Sciatic nerve (tissue), 2 donors: Measurements from ENCODE around the gene OTOP3. TPM values are rescaled to one million over a fixed set of nuclear protein-coding genes. Genes with fewer than 3 reads are reported as not detected.
"Not testable (repeated sequence)": the region's sequence is repeated elsewhere in the genome, so short reads cannot be mapped to it uniquely, and the experiment has no call there.

Experiments used
- ATAC-seq: fragments of 200-7000 bp; cut with Tn5 transposase; one replicate; pipeline ENCODE4 v1.9.1; 2020; ENCODE audit warnings: mild to moderate bottlenecking, moderate library complexity
- DNase-seq: peaks from one replicate; pipeline ENCODE4 v3.0.0-alpha.2; 2020; ENCODE audit warnings: low spot score
- intact Hi-C: fragments of 100-400 bp; cut with DNase I; formaldehyde crosslinking; loops from one replicate; pipeline ENCODE4 v1.14.2; 2022
- total RNA-seq: library from RNA; stranded (reverse); fragmentation: NEBNext Ultra II Directional; extraction: Animal tissue kit (Norgen Biotek cat#: 25700); gene quantifications from one replicate; pipeline ENCODE4 v1.2.1, GENCODE V29; 2021
- donor health status: DM: no; HTN: no; CAD: no.
- donor health status: DM: no; HTN: no; CAD: no.

The OTOP3 gene
- total RNA-seq, 1 donor from 2014 or later: not detected

DNA sequence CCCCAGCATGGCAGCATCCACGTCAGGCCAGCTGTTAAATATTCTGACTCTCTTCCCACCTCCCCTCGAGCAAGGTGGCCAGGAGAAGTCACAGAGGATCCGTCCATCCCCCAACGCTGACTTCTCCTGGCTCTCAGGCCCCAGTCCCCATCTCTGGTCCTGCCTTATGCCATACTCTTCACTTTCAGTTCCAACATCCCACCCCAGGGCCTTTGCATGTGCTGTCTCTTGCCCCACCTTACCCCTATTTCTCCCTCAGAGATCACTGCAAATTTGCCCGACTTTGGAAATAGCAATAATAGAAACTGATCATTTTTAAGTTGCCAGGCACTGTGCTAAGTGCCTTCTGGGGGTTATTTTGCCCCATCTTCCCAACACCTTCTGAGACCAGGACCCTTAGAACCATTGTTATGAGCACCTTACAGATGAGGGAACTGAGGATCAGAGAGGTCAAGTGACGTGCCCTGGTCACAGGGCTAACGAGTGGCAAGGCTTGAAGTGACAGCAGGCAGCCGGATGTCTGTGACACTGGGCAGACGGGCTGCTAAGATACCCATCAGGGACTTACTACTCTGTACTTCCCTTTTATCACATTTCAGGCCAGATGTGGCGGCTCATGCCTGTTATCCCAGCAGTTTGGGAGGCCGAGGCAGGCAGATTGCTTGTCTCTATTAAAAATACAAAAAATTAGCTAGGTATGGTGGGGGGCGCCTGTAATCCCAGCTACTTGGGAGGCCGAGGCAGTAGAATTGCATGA, 19.1 kb downstream of the OTOP3 start:
- ATAC-seq (no peak), DNase-seq (no peak)
- intact Hi-C loops: no loop called here

DNA sequence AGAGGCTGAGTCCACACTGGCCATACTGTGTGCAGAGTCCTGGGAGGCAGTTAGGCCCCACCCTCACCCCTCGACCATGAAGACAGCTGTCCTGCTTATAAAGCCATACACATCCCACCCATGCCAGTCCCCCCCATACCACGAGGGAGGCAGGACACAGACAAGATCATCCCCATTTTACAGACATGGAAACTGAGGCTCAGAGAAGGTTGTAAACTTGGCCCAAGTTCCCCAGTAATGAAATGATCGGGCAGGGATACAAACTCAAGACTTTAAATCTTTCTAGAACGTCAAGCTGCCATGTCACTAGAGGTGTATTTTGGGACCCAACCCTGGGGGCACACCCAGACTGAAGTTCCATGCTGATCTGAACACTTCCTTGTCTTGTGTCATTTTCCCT, 20.4 kb downstream of the OTOP3 start:
- no peak for ATAC-seq
- intact Hi-C loops: no loop called here
- DNase-seq: no peak

DNA sequence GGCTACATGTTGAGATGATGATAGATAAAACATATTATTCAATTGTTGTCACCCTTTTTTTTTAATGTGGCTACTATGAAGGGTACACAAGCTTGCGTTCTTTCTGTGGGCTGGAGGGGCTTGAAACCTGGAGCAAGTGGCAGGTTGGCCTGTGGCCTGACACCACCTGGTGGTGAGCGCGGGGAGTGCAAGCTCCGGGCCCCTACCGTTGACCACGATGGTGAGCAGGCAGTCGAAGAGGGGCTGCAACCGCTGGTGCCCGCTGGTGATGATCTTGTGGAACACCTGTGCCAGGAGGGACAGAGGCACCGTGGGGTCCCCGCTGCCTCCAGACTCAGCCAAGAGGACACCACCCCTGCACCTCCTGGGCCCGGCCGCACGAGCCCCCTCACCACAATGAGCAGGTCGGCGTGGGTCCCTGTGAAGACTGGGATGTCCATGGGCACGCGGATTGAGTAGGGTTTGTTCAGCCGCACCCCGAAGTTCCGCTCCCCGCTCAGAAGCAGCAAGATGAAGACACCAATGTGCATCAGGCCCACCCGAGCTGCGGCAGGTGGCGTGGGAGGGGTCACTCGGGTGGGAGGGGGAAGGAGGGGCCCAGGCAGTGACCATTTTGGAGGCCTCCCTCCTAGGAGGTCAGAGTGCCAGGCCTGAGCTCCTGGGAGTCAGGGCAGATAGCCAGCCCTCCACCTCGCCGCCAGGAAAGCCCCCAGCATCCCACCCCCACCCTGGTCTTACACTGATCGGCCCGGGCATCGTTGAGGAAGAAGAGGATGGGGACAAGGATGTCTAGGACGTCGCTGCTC, 22.4 kb downstream of the OTOP3 start:
- peak; percentile 42 for ATAC-seq
- intact Hi-C loops: no loop called here
- DNase-seq: peak; percentile 89

DNA sequence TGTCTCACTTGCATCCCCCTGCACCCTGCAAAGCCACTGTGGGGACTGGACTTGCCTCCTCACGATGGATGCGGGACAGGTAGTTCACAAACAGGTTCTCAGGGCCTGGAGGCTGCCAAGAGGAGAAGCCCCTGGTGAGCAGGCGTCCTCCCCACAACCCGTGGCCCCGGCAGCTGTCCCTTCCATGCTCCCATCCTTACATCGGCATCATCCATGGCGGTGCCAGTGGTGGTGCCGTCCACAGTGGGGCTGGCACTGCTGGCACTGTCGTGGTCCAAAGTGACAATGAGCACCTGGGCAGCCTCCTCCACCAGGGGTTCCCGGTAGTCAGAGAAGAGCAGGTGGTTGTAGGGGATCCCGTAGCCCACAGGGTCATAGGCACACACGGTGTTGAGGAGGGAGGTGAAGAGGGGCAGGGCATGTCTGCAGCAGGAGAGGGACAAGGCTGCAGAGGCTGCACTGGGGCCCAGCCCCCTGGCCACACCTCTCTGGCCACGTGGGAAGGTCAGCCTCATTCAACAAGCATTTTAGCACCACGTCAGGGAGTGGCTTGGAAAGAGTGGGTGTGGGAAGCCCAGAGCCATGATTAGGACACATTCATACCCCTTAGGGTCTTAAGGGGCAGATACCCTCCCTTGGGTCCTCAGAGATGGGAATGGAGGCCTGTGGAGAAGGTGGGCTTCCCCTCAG, 24.3 kb downstream of the OTOP3 start:
- intact Hi-C loops: loop anchor here (10.0 kb wide), 1 partner anchor 55 kb away; the partner anchor contains the start of gene MRPL58
- no peak for DNase-seq
- no peak for ATAC-seq

DNA sequence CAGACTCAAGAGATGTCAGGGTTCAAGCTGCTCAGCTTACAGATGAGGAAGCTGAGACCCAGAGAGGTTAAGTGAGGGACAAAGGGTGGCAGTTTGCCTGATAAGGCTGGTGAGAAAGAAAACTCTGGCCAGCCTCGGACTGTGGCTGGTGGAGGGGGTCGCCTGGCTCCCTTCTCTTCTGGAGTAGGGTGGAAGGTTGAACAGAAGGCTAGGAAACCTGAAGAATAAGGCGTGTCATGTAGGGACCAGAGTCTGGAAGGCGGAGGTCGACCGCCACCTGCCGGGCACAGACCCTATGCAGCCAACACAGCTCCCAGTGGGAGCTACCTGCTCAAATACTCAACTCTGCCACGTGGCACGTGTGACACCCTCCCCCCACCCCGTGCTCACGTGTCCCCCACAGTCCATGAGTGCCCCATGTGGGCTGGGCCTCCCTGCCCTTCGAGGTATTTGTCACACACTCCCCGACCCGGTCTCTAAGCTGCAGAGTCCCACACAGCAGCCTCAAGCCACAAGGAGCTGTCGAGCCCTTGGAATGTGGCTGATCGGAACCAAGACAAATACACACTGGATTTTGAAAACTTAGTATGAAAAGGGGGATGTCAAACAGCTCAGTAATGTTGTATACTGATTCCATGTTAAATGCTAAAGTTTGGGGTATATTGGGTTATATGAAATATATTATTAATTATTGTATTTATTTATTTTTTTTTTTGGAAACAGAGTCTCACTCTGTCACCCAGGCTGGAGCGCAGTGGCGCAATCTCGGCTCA, 25.1 kb downstream of the OTOP3 start:
- no peak for ATAC-seq

DNA sequence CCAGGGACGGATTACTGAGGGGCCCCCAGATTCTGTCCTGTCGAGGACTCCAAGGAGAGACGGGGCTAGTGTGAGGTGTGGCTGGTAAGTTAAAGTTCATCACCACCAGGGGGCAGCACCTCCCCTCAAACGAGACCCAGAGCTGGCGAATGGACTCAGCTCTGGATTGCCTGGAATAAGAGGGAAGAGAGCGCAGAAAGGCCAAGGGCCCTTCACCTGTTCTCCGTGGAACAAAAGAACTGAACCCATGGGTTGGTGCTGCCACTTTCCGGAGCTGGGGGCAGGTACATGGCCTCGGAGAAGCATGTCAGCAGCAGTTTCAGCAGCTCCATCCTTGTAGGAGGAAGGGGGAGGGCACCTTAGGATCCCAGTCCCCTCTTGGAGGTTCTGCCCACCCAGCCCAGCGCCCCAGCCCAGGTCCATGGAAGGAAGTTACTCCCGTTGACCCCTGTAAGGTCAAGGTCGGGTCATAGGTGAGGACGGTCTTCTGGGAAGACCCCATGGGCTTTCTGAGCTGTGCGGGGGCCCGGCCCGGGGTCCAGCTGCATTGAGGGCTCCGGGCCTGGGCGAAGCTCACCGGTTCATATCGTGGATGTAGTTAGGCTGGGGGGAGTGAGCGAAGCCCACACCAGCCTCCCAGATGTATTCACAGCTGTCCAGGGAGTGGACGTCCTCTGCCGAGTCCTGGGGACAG, 26.1 kb downstream of the OTOP3 start:
- peak; percentile 89 for ATAC-seq
- intact Hi-C loops: loop anchor here (10.0 kb wide), 1 partner anchor 53 kb away; the partner anchor contains the start of gene MRPL58

More for the DNA sequence above, 25.1 kb downstream of the OTOP3 start:
- intact Hi-C loops: loop anchor here (10.0 kb wide), 1 partner anchor 54 kb away; the partner anchor contains the start of gene MRPL58
- DNase-seq: no peak

DNA sequence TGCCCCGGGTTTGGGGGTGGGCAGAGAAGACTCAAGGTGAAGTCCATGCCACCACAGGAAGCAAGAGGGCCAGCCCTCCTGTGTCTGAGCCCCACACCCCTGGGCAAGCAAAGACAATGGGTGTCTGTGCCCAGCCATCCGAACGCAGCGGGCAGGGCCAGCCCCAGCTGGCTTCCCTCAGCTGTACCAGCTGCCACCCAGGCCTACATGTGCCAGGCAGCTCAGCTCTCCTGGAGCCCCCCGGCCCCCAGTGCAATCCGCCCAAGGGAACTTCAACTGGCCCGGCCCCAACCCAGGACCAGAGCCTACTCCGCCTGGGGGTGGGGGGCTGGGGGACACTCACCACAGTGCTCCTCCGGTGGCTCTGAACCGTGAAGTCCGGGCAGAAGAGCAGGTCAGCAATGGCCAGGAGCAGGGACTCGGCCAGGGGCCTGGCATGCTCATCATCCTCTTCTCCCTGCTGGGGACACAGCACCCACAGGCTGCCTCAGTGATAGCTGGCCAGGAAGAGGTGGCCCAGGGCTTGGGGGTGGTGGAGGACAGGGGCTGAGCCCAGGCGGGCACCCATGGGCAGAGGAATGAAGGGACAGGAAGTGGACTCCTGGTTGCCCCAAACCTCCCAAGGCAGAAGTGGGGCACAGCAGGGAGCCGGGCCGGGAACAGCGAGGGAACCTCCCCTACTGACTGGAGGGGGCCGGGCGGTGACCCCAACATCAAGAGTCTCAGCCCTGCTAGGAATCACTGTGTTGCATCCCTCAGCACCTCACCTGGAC, 27.1 kb downstream of the OTOP3 start:
- DNase-seq: no peak
- ATAC-seq: no peak
- intact Hi-C loops: loop anchor here (10.0 kb wide), 1 partner anchor 52 kb away; the partner anchor contains the start of gene MRPL58

More for the DNA sequence above, 26.1 kb downstream of the OTOP3 start:
- peak; percentile 95 for DNase-seq

DNA sequence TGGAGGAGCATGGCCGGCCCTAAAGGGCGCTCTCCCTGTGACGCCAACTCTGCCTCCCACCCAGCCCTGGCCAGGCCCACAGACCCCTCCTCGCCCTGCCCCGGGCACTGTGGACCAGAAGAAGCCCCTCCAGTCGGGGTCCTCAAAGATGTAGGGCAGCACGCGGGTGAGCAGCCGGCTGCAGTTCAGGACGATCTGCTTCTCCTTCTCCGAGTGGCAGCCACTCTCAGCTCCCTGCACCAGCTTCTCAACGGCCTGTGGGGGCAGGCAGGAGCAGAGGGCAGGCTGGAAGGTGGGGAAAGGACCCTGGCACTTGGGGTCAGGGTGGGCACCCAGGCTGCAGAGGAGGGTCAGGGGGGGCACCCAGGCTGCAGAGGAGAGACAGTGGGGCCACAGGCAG, 28.0 kb downstream of the OTOP3 start:
- intact Hi-C loops: loop anchor here (10.0 kb wide), 1 partner anchor 51 kb away; the partner anchor contains the start of gene MRPL58
- no peak for DNase-seq
- no peak for ATAC-seq

DNA sequence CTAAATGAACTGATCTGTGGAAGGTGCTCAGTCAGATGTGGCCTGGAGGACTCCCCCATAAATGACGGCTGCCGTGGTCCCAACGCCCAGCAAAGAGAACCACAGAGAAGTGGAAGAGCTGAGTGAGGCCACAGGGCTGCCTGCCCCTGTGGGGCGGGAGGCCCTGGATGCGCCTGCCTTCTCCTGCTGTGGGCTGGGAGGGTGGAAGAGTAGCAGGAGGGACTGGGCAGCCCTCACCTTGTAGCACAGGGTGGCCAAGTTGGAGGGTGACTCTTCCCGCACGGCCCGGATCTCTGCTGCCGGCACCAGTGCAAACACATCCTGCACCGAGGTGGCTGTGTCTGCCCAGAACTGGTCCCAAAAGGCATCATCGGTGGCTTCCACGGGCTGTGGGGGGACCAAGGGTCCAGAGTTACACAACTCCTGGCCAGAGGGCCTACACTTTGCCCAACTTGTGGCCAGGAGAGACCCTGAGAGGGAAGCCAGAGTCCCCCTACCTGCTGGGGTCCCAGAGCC, 28.6 kb downstream of the OTOP3 start:
- no peak for DNase-seq

DNA sequence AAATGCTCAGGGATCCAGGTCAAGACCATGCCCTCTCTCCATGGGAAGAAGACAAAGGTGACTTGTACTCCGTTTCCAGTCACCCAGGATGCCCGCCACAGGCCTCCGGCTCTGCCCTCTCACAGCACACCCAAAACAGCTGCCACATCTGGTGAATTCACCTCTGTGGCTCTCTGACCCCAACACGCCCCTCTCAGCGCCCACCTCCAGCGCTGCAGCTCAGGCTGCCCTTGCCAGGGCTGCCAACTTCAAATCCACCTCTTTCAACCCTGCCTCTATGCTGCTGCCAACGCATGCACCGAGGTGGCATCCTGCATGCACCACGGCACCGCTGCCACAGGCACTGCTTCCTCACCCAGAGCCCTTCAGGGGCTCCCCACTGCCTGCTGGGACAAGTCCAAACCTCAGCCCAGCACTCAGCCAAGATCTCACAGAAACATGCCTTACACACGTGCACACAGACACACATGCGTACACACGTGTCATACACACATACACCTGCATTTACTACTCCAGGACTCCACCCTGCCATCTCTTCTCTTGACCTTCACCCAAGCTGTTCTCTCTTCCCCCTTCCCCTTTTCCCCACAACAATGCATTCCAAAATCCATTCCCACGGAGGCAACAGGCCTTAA, 29.4 kb downstream of the OTOP3 start:
- ATAC-seq (no peak), DNase-seq (no peak)
- intact Hi-C loops: loop anchor here (10.0 kb wide), 1 partner anchor 50 kb away; the partner anchor contains the start of gene MRPL58

More for the DNA sequence above, 28.6 kb downstream of the OTOP3 start:
- intact Hi-C loops: loop anchor here (10.0 kb wide), 1 partner anchor 50 kb away; the partner anchor contains the start of gene MRPL58
- no peak for ATAC-seq

DNA sequence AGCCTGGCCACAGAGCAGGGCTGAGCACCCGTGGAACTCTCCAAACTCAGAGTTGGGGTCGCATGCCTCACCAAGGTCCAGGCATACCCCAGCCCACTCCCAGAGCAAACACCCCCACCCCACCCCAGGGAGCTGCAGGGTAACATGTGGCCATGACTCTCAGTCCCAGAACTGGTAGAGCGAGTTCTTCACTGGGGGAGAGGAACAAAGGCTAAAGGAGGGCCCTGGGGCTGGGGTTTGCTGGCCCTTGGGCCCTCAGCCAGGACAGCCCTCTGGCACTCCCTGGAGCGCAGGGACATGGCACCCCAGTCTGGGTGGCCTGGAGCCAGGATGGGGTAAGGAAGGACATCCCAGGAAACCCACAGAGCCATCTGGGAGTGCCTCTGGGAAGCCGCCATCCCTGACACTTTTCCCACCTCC, 32.7 kb downstream of the OTOP3 start:
- DNase-seq (no peak), ATAC-seq (no peak)
- intact Hi-C loops: loop anchor here (10.0 kb wide), 1 partner anchor 46 kb away; the partner anchor contains the start of gene MRPL58

DNA sequence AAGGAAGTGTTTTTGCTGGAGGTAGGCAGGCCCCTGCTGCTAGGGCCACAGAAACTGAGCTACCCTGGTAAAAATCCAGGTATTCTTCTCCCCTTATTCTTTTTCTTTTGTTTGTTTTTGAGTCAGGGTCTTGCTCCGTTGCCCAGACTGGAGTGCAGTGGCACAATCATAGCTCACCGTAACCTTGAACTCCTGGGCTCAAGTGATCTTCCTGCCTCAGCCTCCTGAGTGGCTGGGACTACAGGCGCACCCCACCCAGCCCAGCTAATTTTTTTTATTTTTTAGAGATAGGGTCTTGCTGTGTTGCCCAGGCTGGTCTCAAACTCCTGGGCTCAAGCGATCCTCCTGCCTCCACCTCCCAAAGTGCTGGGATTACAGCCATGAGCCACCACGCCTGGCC, 33.8 kb downstream of the OTOP3 start:
- ATAC-seq, DNase-seq: not testable (repeated sequence)
- intact Hi-C loops: loop anchor here (10.0 kb wide), 1 partner anchor 45 kb away; the partner anchor contains the start of gene MRPL58

DNA sequence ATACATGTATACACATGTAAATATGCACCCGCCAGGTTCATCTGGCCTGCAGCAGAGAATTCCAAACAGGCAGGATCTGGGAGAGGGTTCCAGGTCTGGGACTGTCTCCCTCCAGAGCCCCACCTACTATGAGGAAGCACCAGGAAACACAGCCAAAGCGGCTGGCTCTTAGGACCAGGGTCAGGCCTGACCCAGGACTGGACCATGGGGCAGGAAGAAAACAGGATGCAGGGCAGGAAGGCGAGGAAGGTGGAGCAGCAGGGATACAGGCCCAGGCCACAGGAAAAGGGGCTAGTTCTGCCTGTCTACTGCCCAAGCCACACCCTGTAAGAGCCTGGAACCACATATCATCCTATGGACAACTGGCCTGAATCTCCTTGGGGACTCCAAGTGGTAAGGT, 34.7 kb downstream of the OTOP3 start:
- intact Hi-C loops: no loop called here
- no peak for ATAC-seq
- no peak for DNase-seq

DNA sequence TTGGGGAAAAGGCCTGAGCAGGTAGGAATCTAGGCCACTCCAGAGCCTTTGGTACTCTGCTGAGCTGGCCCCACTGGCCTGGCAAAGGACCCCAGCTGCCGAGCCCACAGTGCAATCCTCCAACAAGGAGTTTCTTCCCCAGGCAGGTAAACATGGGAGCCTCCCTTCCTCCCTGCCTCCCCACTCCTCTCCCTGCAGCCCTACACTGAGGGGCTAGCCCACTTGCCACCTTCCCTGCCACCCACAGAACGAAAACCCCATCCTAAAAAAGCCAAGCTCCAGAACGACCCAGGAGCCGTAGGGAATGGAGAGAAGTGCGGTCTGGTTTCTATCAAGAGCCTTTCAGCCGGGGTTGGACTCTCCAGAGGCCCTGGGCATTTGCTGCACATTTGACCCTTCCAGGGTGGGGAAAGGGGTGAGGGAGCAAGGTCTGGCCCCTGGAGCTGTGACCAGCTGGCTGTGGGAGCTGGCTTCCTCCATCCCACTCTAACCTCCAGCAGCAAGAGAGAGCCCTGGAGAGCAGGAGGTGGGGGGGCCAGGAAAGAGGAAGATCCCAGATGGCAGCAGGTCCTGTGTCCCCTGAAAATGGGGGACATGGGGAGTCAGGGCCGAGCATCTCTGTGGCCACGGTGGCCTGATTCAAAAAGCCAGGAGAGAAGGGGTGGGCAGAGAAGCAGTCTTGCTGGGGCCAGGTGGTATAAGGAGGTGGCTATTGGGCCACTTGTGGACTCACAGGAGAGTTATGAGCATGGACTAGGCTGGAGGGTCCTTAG, 35.6 kb downstream of the OTOP3 start:
- DNase-seq (no peak), ATAC-seq (no peak)
- intact Hi-C loops: no loop called here

DNA sequence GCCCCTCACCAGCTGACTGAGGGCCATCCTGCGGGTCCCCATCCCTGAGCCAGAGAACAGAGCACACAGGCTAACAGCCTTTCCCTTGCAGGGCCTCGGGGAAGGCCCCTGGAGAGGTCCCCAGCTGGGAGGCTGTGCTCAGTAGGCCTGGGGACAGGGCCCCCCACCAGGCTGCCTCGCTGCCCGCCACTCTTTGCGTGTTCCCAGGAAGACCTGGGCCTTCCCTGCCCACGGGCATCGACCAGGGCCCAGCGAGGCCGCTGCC, 36.1 kb downstream of the OTOP3 start:
- DNase-seq (no peak), ATAC-seq (peak; percentile 11)
- intact Hi-C loops: no loop called here
